Naive thymus-derived CD4-positive, alpha-beta T cell (primary cell): Measurements from ENCODE around the gene ZNF169. TPM values are rescaled to one million over a fixed set of nuclear protein-coding genes. Genes with fewer than 3 reads are reported as not detected.

Experiments used
- ATAC-seq: fragments of 150-1000 bp; cut with Tn5 transposase; 2 replicates; pipeline ENCODE4 v1.10.0; 2021; ENCODE audit warnings: mild to moderate bottlenecking, moderate library complexity
- CTCF ChIA-PET: fragments of 350-600 bp; sonication (Branson Sonifier 250); formaldehyde crosslinking; loops from one replicate; lab custom pipeline; 2021; ENCODE audit warnings: antibody characterized with exemption; lab: Charles Lee
- POLR2A ChIA-PET: fragments of 350-600 bp; sonication (Branson Sonifier 250); formaldehyde crosslinking; loops from one replicate; lab custom pipeline; 2021; ENCODE audit warnings: antibody characterized with exemption, inconsistent platforms; lab: Charles Lee
- DNase-seq, 9 donors: peaks; one replicate each; pipeline versions ENCODE4 v3.0.0 to v3.0.0-alpha.2; 2020 to 2022; ENCODE audit warnings: mixed read lengths in 1 of 9
- H3K27ac ChIP-seq: one replicate; pipeline ENCODE4 v1.7.0; 2013; ENCODE audit warnings: mild to moderate bottlenecking, low read depth, low read length, moderate library complexity
- H3K27me3 ChIP-seq, 2 donors: one replicate each; pipeline ENCODE4 v1.7.0; 2013; ENCODE audit warnings: low read length in 2 of 2, mild to moderate bottlenecking in 2 of 2, moderate library complexity in 2 of 2; ENCODE audit not compliant: control insufficient read depth in 2 of 2, insufficient read depth in 2 of 2
- H3K36me3 ChIP-seq, 3 experiments: 1 replicate in 2 of 3; 2 replicates in 1 of 3; pipeline ENCODE4 v1.7.0; 2013; ENCODE audit warnings: low read length in 3 of 3, mild to moderate bottlenecking in 3 of 3, moderate library complexity in 1 of 3; ENCODE audit not compliant: insufficient read depth in 3 of 3, control insufficient read depth in 2 of 3
- H3K4me1 ChIP-seq, 2 donors: one replicate each; pipeline ENCODE4 v1.7.0; 2013; ENCODE audit warnings: low read length in 2 of 2, mild to moderate bottlenecking in 2 of 2, moderate library complexity in 1 of 2; ENCODE audit not compliant: control insufficient read depth in 2 of 2, insufficient read depth in 2 of 2
- H3K4me3 ChIP-seq: 2 replicates; pipeline ENCODE4 v1.7.0; 2013; ENCODE audit warnings: mild to moderate bottlenecking, low read length
- H3K9me3 ChIP-seq, 3 experiments: 1 replicate in 2 of 3; 2 replicates in 1 of 3; pipeline ENCODE4 v1.7.0; 2013; ENCODE audit warnings: low read length in 3 of 3; ENCODE audit not compliant: control insufficient read depth in 2 of 3
- H3K27ac Mint-ChIP-seq, 9 donors: one replicate each; pipeline ENCODE4 v1.8.0; 2020 to 2022; ENCODE audit warnings: mixed read lengths in 9 of 9, mild to moderate bottlenecking in 8 of 9, moderate library complexity in 5 of 9, inconsistent platforms in 2 of 9
- H3K27me3 Mint-ChIP-seq, 5 donors: one replicate each; pipeline ENCODE4 v1.8.0; 2021 to 2022; ENCODE audit warnings: mixed read lengths in 5 of 5, mild to moderate bottlenecking in 1 of 5
- H3K36me3 Mint-ChIP-seq, 5 donors: one replicate each; pipeline ENCODE4 v1.8.0; 2020 to 2022; ENCODE audit warnings: mixed read lengths in 5 of 5, mild to moderate bottlenecking in 3 of 5, inconsistent platforms in 1 of 5
- H3K4me1 Mint-ChIP-seq, 7 donors: one replicate each; pipeline ENCODE4 v1.8.0; 2020 to 2022; ENCODE audit warnings: mixed read lengths in 7 of 7, mild to moderate bottlenecking in 3 of 7, inconsistent platforms in 1 of 7
- H3K4me3 Mint-ChIP-seq, 10 donors: one replicate each; pipeline ENCODE4 v1.8.0; 2020 to 2022; ENCODE audit warnings: mild to moderate bottlenecking in 10 of 10, mixed read lengths in 10 of 10, moderate library complexity in 6 of 10, inconsistent platforms in 2 of 10
- H3K9me3 Mint-ChIP-seq, 11 donors: one replicate each; pipeline ENCODE4 v1.8.0; 2020 to 2022; ENCODE audit warnings: mixed read lengths in 11 of 11, mild to moderate bottlenecking in 4 of 11, inconsistent platforms in 1 of 11, moderate library complexity in 1 of 11
- intact Hi-C, 2 donors: fragments of 100-400 bp; cut with micrococcal nuclease; formaldehyde crosslinking; loops; one replicate each; pipeline ENCODE4 v1.15.1; 2023
- polyA plus RNA-seq, 2 donors: library from polyadenylated mRNA; unstranded; fragments of 300-500 nt; fragmentation: Illumina TruSeq; gene quantifications; one replicate each; pipeline ENCODE4 v1.2.3, GENCODE V29; 2021
- total RNA-seq, 6 experiments: library from RNA in 5 of 6; stranded (reverse) in 5 of 6; gene quantifications; 1 replicate in 5 of 6; 2 replicates in 1 of 6; pipeline ENCODE4 v1.2.3 and lab custom pipeline; 2021 to 2026

ZNF169 gene
- total RNA-seq (10 to 100 TPM in 3 of 5 experiments, 1 to 10 TPM in 2; 5.0 to 28.4 (median 12.9) TPM), polyA plus RNA-seq (1 to 10 TPM; 4.5 to 4.8 TPM), total RNA-seq (lab: John Stamatoyannopoulos, UW) (10.5 reads per million, percentile 37 among the genes with 10 or more reads in this experiment)

GRCh38 chr9:94259077-94259862 lies at the start of gene ZNF169:
Gene ZNF169, plus strand, starts transcription at chr9:94259298. Its CDS starts 19,515 bp downstream, at chr9:94278813.
- CTCF ChIA-PET = interaction anchor here (0.7 kb wide), 1 partner anchor 1929 kb away, joined by 5 read pairs; no protein-coding TSS in a partner anchor

GRCh38 chr9:94210616-94211603 lies 48.2 kb upstream of the ZNF169 start:
- Mint-ChIP-seq H3K9me3 (peaks cover 0 to 3% (median 0%) of the 10 kb centered on the region in 11 donors), H3K4me1 (peaks cover 3 to 6% (median 4%) of the 10 kb centered on the region in 7 donors), H3K36me3 (no peaks in the 10 kb centered on the region), H3K27me3 (peaks cover 5 to 17% (median 8%) of the 10 kb centered on the region in 5 donors), H3K27ac (no peak overlapping the region), H3K4me3 (no peak overlapping the region)
- ChIA-PET CTCF (interaction anchor here (1.0 to 7.6 kb wide), 3 partner anchors 16 to 146 kb away, joined by 3 to 134 read pairs (median 4); no protein-coding TSS in a partner anchor), POLR2A (no interaction called here)
- Histone ChIP-seq H3K4me3 (no peak overlapping the region), H3K4me1 (no peaks in the 10 kb centered on the region), H3K27ac (no peak overlapping the region), H3K27me3 (no peaks in the 10 kb centered on the region), H3K9me3 (no peaks in the 10 kb centered on the region), H3K36me3 (no peaks in the 10 kb centered on the region)
- DNase-seq (no peak), ATAC-seq (no peak)
- intact Hi-C loops = loop anchor here in 1 of 2 donors (5.0 to 10.0 kb wide), 2 partner anchors 391 to 526 kb away; no protein-coding TSS in a partner anchor

More at GRCh38 chr9:94259077-94259862, at the start of gene ZNF169:
- Histone ChIP-seq H3K27ac (peak within 1 kb of the TSS; percentile 66), H3K36me3 (no peaks in the 10 kb centered on the region), H3K9me3 (no peaks in the 10 kb centered on the region), H3K27me3 (no peaks in the 10 kb centered on the region), H3K4me1 (peaks cover 7% of the 10 kb centered on the region in 2 donors), H3K4me3 (peak within 1 kb of the TSS; percentile 99)
- intact Hi-C loops = loop anchor here (1.0 to 5.0 kb wide), 6 partner anchors 9 to 1058 kb away; partner anchors contain the start of genes AOPEP (in 2 of the 2) and FANCC (in 1 of the 2)
- DNase-seq (peak; percentile 68 to 84 (median 77)), ATAC-seq (peak; percentile 100)
- no peaks in the 10 kb centered on the region for H3K9me3 Mint-ChIP-seq
- H3K27ac Mint-ChIP-seq = peak within 1 kb of the TSS; percentile 93 to 97 (median 95)
- peaks cover 28 to 56% (median 43%) of the 10 kb centered on the region in 7 donors for H3K4me1 Mint-ChIP-seq
- peaks cover 3 to 21% (median 5%) of the 10 kb centered on the region in 5 donors for H3K36me3 Mint-ChIP-seq
- peak within 1 kb of the TSS; percentile 97 to 99 (median 99) for H3K4me3 Mint-ChIP-seq
- peaks cover 4 to 15% (median 6%) of the 10 kb centered on the region in 5 donors for H3K27me3 Mint-ChIP-seq
- POLR2A ChIA-PET = interaction anchor here (0.6 to 1.7 kb wide), 2 partner anchors 8 to 1936 kb away, joined by 3 to 4 read pairs; no protein-coding TSS in a partner anchor

GRCh38 chr9:94212091-94212490 lies 47.0 kb upstream of the ZNF169 start:
- no peak for DNase-seq
- H3K4me1 Mint-ChIP-seq = peaks cover 3 to 6% (median 4%) of the 10 kb centered on the region in 7 donors
- no peak overlapping the region for H3K4me3 Mint-ChIP-seq
- no peak overlapping the region for H3K27ac Mint-ChIP-seq
- peaks cover 5 to 18% (median 13%) of the 10 kb centered on the region in 5 donors for H3K27me3 Mint-ChIP-seq
- Histone ChIP-seq H3K27me3 (no peaks in the 10 kb centered on the region), H3K4me1 (no peaks in the 10 kb centered on the region), H3K4me3 (no peak overlapping the region), H3K9me3 (no peaks in the 10 kb centered on the region), H3K27ac (no peak overlapping the region), H3K36me3 (no peaks in the 10 kb centered on the region)
- no peaks in the 10 kb centered on the region for H3K36me3 Mint-ChIP-seq
- peaks cover 0 to under 1% (median 0%) of the 10 kb centered on the region in 11 donors for H3K9me3 Mint-ChIP-seq
- POLR2A ChIA-PET = no interaction called here
- intact Hi-C loops = loop anchor here (2.0 to 10.0 kb wide), 3 partner anchors 385 to 527 kb away; no protein-coding TSS in a partner anchor
- no peak for ATAC-seq
- CTCF ChIA-PET = interaction anchor here (0.7 to 7.6 kb wide), 7 partner anchors 12 to 200 kb away, joined by 3 to 134 read pairs (median 4); no protein-coding TSS in a partner anchor

- no peaks in the 10 kb centered on the region for H3K36me3 Mint-ChIP-seq
- ChIA-PET CTCF (interaction anchor here (0.7 to 7.6 kb wide), 8 partner anchors 12 to 201 kb away, joined by 3 to 134 read pairs (median 4); no protein-coding TSS in a partner anchor), POLR2A (no interaction called here)
- H3K4me3 ChIP-seq = no peak overlapping the region
- peaks cover 5 to 22% (median 13%) of the 10 kb centered on the region in 5 donors for H3K27me3 Mint-ChIP-seq
- peaks cover 3 to 6% (median 4%) of the 10 kb centered on the region in 7 donors for H3K4me1 Mint-ChIP-seq
- ATAC-seq = no peak
- H3K27me3 ChIP-seq = no peaks in the 10 kb centered on the region
- H3K4me3 Mint-ChIP-seq = no peak overlapping the region
- H3K27ac Mint-ChIP-seq = no peak overlapping the region
- H3K36me3 ChIP-seq = no peaks in the 10 kb centered on the region
- no peaks in the 10 kb centered on the region for H3K9me3 ChIP-seq
- H3K4me1 ChIP-seq = no peaks in the 10 kb centered on the region
- intact Hi-C loops = loop anchor here (2.0 to 10.0 kb wide), 3 partner anchors 386 to 528 kb away; no protein-coding TSS in a partner anchor
- no peaks in the 10 kb centered on the region for H3K9me3 Mint-ChIP-seq
- DNase-seq = no peak
- no peak overlapping the region for H3K27ac ChIP-seq
These were observed 46.6 kb upstream of the ZNF169 start for GRCh38 chr9:94212531-94212930.

- H3K27me3 Mint-ChIP-seq = peaks cover 12 to 28% (median 21%) of the 10 kb centered on the region in 5 donors
These were observed 45.5 kb upstream of the ZNF169 start for GRCh38 chr9:94213511-94214124.

More at GRCh38 chr9:94213511-94214124, 45.5 kb upstream of the ZNF169 start:
- H3K4me3 ChIP-seq = no peak overlapping the region
- CTCF ChIA-PET = interaction anchor here (0.7 to 7.6 kb wide), 10 partner anchors 9 to 202 kb away, joined by 3 to 134 read pairs (median 5); no protein-coding TSS in a partner anchor
- Mint-ChIP-seq H3K4me1 (peaks cover 3 to 6% (median 4%) of the 10 kb centered on the region in 7 donors), H3K36me3 (no peaks in the 10 kb centered on the region), H3K4me3 (peak overlapping the region in 6 of 10 donors; percentile 9 to 37 (median 14)), H3K9me3 (no peaks in the 10 kb centered on the region), H3K27ac (peak overlapping the region in 1 of 9 donors; percentile 76)
- POLR2A ChIA-PET = no interaction called here
- ATAC-seq = peak; percentile 97
- no peaks in the 10 kb centered on the region for H3K9me3 ChIP-seq
- H3K27ac ChIP-seq = no peak overlapping the region
- H3K27me3 ChIP-seq = no peaks in the 10 kb centered on the region
- intact Hi-C loops = loop anchor here (1.0 to 10.0 kb wide), 7 partner anchors 47 to 529 kb away; no protein-coding TSS in a partner anchor
- H3K4me1 ChIP-seq = no peaks in the 10 kb centered on the region
- no peaks in the 10 kb centered on the region for H3K36me3 ChIP-seq
- peak; percentile 39 to 76 (median 69) for DNase-seq
